Stimulated activated CD4-positive, alpha-beta T cell treated with anti-CD3 and anti-CD28 coated beads, Interleukin-4, amount 100 ng/mL, for 24 hours (primary cell): ENCODE results near the gene FLNB.

Source experiments
- DNase-seq: peaks from one replicate; pipeline ENCODE4 v3.0.0-alpha.2; 2020

The FLNB gene

GRCh38 chr3:58112185-58112535, 103.9 kb downstream of the FLNB start:
- no peak for DNase-seq

DNA sequence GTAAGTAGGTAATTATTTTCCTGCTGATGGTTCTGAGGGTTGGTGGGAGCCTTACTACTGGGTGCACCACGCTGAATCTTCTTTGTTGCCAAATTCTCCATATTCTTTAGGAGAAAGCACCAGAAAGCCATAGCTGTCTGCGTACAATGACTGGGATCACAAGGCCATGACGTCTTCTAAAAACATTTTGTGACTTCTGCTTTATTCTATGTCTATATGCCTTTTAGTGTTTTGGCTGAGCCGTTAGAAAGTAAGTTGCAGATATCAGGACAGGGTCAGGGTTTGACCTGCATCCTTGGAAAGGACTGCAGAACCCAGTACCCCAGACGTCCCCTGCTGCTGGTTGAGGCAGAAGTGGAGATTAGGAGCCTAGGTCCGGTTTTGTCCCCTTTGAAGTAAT, 107.0 kb downstream of the FLNB start:
- no peak for DNase-seq

DNA sequence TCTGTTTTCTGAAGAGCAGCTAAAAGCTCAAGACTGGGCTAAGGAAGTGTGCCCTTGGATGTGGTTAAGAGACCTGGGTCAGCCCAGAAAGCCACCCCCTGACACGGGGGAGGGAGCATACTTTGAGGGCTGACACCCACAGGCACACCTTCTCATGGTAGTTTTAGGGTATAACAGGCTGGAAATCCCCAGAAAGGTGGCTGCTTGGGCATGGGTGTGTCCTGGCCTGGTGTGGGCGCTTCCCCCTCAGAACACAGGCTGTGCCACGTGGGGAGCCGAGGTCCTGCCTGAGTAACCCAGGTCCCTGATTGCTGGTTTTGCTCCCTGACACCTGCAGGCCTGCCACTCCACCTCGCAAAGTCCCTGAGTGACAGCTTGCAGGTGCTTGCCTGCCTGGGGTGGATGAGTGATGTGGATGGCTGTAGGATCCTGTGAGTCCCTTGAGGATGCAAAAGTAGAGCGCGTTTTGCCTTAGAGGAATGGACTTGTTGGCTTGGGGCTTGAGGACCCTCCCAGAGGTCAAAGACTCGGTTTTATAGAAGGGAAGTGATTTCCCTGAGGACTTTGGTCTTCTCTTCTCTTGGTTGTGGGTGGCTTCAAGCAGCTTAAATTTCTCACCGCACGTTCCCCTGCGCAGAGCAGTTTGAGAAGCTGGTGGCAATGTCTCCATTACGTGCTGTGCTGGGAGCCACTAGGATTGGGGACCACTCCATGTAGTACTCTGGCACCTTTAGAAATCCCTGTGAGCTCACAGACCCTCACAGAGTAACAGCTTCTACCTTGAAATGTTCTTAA, 108.1 kb downstream of the FLNB start:
- peak; percentile 30 for DNase-seq

DNA sequence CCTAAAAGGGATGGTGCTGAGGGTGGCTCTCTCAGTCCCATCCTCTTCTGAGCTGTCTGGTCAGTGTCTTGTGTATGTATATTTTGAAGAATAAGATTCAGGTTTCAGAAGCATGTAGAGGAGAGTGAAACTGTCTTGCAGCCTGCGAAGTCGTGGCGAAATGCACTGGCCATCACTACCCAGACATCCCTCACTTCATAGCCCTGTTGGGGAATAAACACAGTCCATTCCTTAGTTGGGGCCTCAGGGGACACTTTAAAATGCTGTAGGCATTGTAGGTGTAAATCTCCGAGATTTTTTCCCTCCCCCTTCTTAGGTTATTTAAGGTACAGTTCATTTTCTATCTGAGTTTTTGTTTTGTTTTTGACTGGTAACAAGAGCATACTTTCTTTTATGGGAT, 108.8 kb downstream of the FLNB start:
- no peak for DNase-seq

DNA sequence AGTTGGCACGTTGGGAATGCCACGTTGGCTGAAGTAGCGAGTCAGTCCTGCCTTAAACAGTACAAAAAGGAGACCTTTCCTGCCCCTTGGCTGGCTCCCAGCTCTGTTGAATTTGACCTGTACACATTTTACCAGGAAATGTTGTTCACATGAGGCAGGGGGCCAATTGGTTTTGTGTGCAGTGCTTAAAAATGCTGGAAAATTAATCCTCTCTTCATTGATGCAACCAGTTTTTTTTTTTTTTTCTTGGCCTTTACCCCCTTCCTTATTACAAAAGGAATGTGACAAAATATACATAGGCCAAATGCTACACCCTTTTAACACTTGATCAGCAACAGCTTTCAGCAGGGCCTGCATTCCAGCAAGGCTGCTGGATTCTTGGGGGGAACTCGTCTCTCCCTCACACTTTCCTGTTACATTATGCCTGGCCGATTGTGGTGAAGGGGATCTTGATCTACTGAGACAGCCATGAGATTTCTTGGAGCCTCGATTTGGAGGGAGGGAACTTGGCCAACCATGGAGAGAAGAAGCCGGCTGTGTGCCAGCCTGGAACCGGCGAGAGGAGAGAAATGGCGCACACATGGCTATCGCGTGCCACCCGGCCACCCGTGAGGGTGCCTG, 109.4 kb downstream of the FLNB start:
- DNase-seq: no peak

DNA sequence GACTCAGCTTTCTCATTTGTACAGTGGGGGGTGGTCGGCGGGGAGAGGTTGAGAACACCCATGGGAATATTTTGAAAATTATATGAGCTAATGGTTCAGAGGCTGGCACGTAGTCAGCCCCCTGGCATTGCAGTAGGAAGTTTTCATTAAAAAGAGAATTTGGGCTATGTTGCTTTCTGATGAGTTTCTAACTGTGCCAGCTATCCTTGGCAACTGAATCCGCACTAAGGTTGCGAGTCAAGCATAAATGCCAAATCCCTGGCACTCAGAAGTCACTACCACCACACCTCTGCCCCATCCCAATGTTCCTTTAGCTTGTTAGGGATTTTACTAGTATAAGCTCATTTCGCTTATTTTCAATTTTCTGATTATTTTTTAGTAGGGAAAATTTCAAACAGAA, 111.0 kb downstream of the FLNB start:
- DNase-seq: no peak

- no peak for DNase-seq
These were observed 112.0 kb downstream of the FLNB start for GRCh38 chr3:58120075-58120812.

- no peak for DNase-seq
These were observed 113.0 kb downstream of the FLNB start for GRCh38 chr3:58121183-58121582.

DNA sequence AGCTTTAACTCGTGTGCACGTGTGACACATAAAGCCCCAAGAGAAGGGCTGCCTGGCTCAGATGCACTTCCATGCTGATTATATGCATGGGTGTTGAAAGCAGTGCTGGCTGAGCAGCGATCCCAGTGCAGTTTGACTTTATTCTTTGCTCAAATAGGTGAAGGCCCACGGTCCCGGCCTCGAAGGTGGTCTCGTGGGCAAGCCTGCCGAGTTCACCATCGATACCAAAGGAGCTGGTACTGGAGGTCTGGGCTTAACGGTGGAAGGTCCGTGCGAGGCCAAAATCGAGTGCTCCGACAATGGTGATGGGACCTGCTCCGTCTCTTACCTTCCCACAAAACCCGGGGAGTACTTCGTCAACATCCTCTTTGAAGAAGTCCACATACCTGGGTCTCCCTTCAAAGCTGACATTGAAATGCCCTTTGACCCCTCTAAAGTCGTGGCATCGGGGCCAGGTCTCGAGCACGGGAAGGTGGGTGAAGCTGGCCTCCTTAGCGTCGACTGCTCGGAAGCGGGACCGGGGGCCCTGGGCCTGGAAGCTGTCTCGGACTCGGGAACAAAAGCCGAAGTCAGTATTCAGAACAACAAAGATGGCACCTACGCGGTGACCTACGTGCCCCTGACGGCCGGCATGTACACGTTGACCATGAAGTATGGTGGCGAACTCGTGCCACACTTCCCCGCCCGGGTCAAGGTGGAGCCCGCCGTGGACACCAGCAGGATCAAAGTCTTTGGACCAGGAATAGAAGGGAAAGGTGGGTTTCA, 114.9 kb downstream of the FLNB start:
- DNase-seq: no peak

DNA sequence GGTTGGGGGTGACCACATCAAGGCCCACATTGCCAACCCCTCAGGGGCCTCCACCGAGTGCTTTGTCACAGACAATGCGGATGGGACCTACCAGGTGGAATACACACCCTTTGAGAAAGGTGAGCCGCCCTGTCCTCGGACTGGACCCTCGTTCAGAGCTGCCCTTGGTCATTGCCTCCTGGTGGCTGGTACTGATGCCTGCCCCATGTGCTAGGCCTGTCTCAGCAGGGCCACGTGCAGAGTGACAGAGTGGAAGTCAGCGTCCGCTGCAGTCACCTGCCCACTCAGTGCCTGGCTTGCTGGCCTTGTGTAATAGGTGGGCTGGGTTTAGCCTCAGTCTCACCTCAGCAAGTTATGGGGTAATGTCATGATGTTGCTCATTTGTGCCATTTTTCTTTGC, 116.2 kb downstream of the FLNB start:
- DNase-seq: no peak

- DNase-seq: no peak
These were observed 121.0 kb downstream of the FLNB start for GRCh38 chr3:58129041-58129770.

DNA sequence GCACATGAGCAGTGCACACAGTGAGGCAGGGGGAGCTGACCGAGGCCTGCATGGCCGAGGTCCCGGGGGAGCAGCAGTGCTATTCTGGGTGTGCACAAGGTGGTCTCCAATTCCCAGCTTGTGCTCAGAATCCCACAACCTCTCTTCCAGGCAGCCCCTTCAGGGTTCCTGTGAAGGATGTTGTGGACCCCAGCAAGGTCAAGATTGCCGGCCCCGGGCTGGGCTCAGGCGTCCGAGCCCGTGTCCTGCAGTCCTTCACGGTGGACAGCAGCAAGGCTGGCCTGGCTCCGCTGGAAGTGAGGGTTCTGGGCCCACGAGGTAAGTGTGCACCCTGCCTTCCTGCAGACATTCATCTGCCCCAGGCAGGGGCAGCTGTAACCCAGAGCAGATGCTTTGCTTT, 122.4 kb downstream of the FLNB start:
- DNase-seq: no peak

DNA sequence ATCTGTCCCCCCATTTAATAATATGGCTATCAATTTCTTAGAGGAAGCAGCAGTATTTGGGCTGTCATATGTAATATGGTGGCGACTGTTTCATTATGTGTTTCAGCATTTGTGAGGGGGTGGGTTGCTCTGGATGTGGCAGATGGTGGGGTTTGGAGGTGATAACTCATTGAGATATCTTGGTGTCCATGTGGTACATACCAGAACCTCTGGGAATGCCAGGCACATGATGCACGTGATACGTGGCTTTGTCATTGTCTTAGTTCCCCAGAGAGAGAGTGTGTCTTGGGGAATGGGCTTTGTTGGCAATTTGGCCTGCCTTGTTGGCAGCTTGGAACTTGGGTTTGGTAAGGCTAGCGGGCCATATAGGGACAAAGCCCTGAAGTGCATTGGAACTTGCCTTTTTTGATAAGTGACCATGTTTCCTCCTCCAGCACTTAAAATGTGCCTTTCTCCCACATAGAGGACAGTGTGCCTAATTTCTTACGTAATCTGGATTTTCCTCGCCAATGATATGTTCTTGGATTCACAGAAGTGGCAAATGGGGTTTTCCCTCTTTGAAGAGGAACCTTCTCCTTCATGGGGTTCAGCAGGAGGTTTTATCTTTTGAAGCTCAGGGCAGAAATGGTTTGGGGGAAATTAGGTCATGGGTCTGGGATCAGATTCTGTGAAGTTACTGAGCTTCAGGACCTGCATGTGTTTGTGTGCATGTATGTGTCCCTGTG, 123.0 kb downstream of the FLNB start:
- no peak for DNase-seq

DNA sequence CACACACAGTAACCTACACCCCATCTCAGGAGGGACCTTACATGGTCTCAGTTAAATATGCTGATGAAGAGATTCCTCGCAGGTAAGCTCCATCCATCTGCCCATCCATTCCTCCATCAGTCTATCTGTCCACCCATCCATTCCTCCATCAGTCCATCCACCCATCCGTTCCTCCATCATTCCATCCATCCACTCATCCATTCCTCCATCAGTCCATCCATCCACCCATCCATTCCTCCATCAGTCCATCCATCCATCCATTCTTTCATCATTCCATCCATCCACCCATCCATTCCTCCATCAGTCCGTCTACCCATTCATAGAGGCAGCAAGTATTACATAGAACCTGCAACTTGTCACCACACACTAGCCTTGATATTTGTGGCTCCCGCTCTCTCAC, 124.6 kb downstream of the FLNB start:
- DNase-seq: no peak

DNA sequence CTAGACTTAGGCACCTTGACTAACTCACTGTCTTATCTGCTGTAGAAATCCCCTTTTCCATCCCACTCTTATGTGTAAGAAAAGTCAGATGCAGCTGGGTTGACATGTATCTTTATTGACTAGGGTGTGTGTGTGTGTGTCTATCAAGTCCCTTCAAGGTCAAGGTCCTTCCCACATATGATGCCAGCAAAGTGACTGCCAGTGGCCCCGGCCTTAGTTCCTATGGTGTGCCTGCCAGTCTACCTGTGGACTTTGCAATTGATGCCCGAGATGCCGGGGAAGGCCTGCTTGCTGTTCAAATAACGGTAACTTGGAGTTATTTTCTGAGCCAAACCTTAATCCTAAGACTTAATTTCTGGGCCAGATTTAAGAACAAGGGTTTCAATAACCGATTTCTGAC, 126.2 kb downstream of the FLNB start:
- DNase-seq: no peak

DNA sequence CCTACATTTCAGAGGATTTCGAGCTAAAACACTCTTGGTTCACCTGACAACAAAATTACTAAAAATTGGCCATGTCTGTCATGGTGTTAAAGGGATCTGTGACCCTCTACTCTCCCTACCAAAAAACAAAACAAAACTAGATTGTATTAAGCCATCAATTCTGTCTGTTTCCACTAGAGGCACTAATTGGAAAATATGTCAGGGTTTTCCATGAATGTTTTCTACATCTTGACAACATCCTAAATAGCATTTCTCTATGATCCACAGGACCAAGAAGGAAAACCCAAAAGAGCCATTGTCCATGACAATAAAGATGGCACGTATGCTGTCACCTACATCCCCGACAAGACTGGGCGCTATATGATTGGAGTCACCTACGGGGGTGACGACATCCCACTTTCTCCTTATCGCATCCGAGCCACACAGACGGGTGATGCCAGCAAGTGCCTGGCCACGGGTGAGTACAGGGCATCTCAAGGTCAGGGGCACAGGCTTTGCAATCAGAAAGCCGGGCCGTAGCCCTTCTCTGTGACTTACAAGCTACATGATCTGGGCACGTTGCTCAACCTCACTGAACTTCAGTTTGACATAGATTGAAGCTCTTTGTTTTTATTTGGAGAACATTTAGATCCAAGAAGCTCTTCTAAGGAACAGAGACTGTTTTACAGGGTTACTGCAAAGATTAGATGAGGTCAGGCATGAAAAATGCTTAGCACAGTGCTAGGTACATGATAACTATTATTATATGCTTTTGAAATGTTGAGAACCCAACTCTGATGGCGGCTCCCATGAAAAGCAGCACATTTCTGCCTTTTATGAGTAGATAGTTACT, 127.7 kb downstream of the FLNB start:
- no peak for DNase-seq

GRCh38 chr3:58137306-58137705, 129.1 kb downstream of the FLNB start:
- no peak for DNase-seq

DNA sequence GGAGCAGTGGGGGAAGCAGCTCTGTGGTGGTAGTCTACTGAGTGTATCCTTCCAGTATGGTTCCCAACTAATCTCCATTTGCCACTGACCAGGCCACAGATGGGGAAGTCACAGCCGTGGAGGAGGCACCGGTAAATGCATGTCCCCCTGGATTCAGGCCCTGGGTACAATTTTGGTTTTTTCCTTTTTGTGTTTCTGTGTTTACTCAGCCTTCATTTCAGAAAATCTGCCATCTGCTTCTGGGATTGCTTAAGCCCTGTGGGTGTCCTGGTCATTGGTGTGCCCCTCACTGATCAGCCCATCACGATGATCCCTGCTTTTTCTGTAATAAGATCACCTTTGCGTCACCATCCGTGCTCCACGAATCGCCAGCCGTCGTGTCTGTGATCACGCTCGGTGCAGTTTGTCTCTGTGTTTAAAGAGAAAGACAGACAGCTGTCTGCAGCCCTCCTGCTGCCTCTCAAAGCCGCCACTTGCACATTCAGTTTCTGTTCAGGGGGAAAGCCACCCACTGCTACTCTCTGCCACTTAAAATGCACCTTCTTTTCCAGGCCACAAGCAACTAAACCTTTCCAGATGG, 133.6 kb downstream of the FLNB start:
- DNase-seq: no peak

- no peak for DNase-seq
These were observed 135.3 kb downstream of the FLNB start for GRCh38 chr3:58143417-58144055.
